Prostate gland (tissue), 2 donors: Measurements from ENCODE around the gene AMN. TPM values are rescaled to one million over a fixed set of nuclear protein-coding genes. Genes with fewer than 3 reads are reported as not detected.
"Not testable (repeated sequence)": the region's sequence is repeated elsewhere in the genome, so short reads cannot be mapped to it uniquely, and the experiment has no call there.

Source experiments
- DNase-seq: peaks from one replicate; pipeline ENCODE4 v3.0.0-alpha.2; 2019; ENCODE audit warnings: low spot score
- H3K27ac ChIP-seq, 2 donors: fragments of 200-600 bp; sonication (generic); 2 replicates each; pipeline ENCODE4 v1.5.1; 2017 to 2019
- H3K27me3 ChIP-seq: fragments of 200-600 bp; sonication (generic); replicated peaks from 2 replicates; pipeline ENCODE4 v1.5.1; 2019; ENCODE audit not compliant: insufficient read depth
- H3K36me3 ChIP-seq, 2 donors: fragments of 200-600 bp; sonication (generic); 1 replicate in 1 of 2; 2 replicates in 1 of 2; pipeline versions ENCODE4 v1.5.1 to v1.8.1; 2017 to 2019
- H3K4me1 ChIP-seq: fragments of 200-600 bp; sonication (generic); replicated peaks from 2 replicates; pipeline ENCODE4 v1.5.1; 2019
- H3K4me3 ChIP-seq, 2 donors: fragments of 200-600 bp; sonication (generic); 2 replicates each; pipeline ENCODE4 v1.5.1; 2017 to 2019
- H3K9me3 ChIP-seq: fragments of 200-600 bp; sonication (generic); 2 replicates; pipeline ENCODE4 v1.5.1; 2017
- POLR2A ChIP-seq: fragments of 450-650 bp; IDR thresholded peaks from one replicate; pipeline ENCODE4 v1.6.1; 2016; ENCODE audit warnings: antibody characterized with exemption, mild to moderate bottlenecking
- POLR2AphosphoS5 ChIP-seq: sonication (generic); formaldehyde crosslinking; IDR thresholded peaks from one replicate; pipeline ENCODE4 v1.6.1; 2017; ENCODE audit warnings: antibody characterized with exemption
- WGBS: methylation state at CpG from one replicate; pipeline ENCODE4 v1.1.5; 2018; 5-methylcytosine and 5-hydroxymethylcytosine counted together
- intact Hi-C: fragments of 100-400 bp; cut with DNase I; formaldehyde crosslinking; loops from one replicate; pipeline ENCODE4 v1.14.2; 2022
- total RNA-seq, 2 donors: library from RNA; depleted of rRNA; stranded (reverse); fragments of >200 nt; gene quantifications; one replicate each; pipeline ENCODE4 v1.1.0, GENCODE V29; 2016
- TF ChIP-seq, protein P1 (sequence below), 4 experiments: fragments of 200-600 bp in 2 of 4; fragments of 450-650 bp in 2 of 4; sonication (generic) in 2 of 4; IDR thresholded peaks; 1 replicate in 3 of 4; 2 replicates in 1 of 4; pipeline ENCODE4 v1.5.1; 2016 to 2019; ENCODE audit warnings: antibody characterized with exemption in 4 of 4, mild to moderate bottlenecking in 2 of 4, moderate library complexity in 2 of 4

Gene AMN
- total RNA-seq, 2 donors from 2014 or later: 0.91 to 1.6 TPM

DNA sequence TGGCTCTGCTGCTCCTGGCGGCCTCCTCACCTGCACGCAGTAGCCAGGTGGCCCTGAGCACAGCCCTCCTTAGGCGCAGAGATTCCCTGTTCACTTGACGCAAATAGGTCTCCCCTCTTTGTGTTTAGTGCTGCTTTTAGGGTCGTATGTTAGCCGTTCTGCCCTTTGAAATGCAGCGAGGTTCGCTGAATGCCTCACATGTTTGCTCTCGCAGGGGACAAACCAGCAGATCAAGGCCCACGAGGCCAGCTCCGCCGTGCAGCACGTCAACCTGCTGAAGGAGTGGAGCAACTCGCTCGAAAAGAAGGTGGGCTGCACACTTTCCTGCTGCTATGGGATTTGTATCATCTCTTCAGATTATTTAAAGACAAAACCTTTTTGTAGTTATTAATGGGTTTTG is 31.4 kb upstream of the AMN start:
- intact Hi-C loops: no loop called here
- H3K9me3 ChIP-seq: no peaks in the 10 kb centered on the region
- no peak for DNase-seq
- no peak overlapping the region for H3K27ac ChIP-seq
- H3K4me3 ChIP-seq: no peak overlapping the region
- TF ChIP-seq, protein P1, sequence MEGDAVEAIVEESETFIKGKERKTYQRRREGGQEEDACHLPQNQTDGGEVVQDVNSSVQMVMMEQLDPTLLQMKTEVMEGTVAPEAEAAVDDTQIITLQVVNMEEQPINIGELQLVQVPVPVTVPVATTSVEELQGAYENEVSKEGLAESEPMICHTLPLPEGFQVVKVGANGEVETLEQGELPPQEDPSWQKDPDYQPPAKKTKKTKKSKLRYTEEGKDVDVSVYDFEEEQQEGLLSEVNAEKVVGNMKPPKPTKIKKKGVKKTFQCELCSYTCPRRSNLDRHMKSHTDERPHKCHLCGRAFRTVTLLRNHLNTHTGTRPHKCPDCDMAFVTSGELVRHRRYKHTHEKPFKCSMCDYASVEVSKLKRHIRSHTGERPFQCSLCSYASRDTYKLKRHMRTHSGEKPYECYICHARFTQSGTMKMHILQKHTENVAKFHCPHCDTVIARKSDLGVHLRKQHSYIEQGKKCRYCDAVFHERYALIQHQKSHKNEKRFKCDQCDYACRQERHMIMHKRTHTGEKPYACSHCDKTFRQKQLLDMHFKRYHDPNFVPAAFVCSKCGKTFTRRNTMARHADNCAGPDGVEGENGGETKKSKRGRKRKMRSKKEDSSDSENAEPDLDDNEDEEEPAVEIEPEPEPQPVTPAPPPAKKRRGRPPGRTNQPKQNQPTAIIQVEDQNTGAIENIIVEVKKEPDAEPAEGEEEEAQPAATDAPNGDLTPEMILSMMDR (IDR thresholded peaks at IDR 0.05): no peak
- TF ChIP-seq POLR2AphosphoS5 (no peak), POLR2A (no peak)
- H3K4me1 ChIP-seq: no peaks in the 10 kb centered on the region
- WGBS: 74% methylated on average over 15 of the region's 15 CpGs
- no peaks in the 10 kb centered on the region for H3K36me3 ChIP-seq
- H3K27me3 ChIP-seq: no peaks in the 10 kb centered on the region

DNA sequence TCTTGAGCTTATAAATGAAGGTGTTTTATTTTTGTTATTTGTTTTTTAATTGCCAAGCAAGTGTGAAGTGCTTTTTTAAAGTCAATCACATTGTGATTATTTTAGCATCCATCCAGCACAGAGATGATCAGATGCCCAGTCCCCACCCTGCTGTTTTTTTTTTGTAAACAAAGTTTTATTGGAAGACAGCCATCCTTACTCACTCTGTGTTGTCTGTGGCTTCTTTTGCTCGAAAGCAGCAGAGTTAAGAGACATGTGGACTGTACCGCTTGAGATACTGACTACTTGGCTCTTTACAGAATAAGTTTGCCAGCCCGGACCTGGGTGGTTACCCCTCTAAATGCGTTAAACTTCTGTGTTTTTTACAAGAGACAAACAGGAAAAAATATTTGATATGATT is 30.9 kb upstream of the AMN start:
- no peaks in the 10 kb centered on the region for H3K36me3 ChIP-seq
- no peak overlapping the region for H3K27ac ChIP-seq
- no peaks in the 10 kb centered on the region for H3K9me3 ChIP-seq
- WGBS: 36% methylated on average over 4 of the region's 4 CpGs
- H3K4me3 ChIP-seq: no peak overlapping the region
- DNase-seq: no peak
- TF ChIP-seq, protein P1 (IDR thresholded peaks at IDR 0.05): no peak
- TF ChIP-seq POLR2A (no peak), POLR2AphosphoS5 (peak; percentile 31)
- H3K27me3 ChIP-seq: no peaks in the 10 kb centered on the region
- no peaks in the 10 kb centered on the region for H3K4me1 ChIP-seq
- intact Hi-C loops: no loop called here

DNA sequence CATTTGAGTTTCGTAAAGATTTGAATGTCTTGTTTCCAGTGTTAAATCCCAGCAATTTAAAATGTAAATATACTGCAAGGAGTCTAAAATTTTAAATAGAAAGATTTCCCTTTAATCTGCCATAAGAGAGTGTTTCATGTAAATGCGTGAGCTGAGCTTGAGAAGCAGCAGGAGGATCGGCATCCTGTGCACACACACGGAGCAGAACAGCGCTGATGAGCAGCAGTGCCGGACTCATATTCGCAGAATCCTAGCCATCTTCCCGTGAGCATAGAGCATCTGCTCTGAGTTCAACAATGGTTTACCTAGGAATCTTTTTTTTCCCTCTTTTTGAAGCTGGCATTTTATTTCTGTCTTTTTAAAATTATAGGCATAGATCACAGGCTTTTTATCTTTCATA is 29.8 kb upstream of the AMN start:
- WGBS: 97% methylated on average over 8 of the region's 8 CpGs
- Histone ChIP-seq H3K4me3 (no peak overlapping the region), H3K4me1 (no peaks in the 10 kb centered on the region), H3K27me3 (no peaks in the 10 kb centered on the region), H3K27ac (no peak overlapping the region), H3K9me3 (no peaks in the 10 kb centered on the region), H3K36me3 (no peaks in the 10 kb centered on the region)
- no peak for DNase-seq
- TF ChIP-seq POLR2AphosphoS5 (no peak), POLR2A (no peak)
- TF ChIP-seq, protein P1 (IDR thresholded peaks at IDR 0.05): no peak
- intact Hi-C loops: no loop called here

DNA sequence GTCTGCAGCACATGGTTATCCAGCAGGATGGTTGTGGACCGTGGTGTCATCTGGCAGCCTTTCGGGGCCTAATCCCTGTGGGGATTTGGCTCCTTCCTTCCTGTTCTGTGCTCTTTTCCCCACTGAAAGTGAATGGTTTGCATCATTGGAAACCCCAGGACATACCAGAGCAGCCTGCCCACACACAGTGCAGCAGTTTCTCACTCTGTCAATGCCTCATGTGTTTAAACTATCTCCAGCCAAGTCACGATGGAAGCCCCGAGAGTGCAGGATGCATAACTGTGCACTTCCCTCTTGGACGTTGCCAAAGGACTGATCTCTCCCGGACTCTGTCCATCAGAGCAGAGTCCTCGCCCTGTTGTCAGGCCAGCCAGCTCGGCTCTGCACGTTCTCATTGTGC is 29.0 kb upstream of the AMN start:
- 75% methylated on average over 9 of the region's 9 CpGs for WGBS
- Histone ChIP-seq H3K27me3 (no peaks in the 10 kb centered on the region), H3K27ac (no peak overlapping the region), H3K36me3 (no peaks in the 10 kb centered on the region), H3K4me3 (no peak overlapping the region), H3K4me1 (no peaks in the 10 kb centered on the region), H3K9me3 (no peaks in the 10 kb centered on the region)
- intact Hi-C loops: no loop called here
- DNase-seq: no peak
- TF ChIP-seq POLR2AphosphoS5: no peak

DNA sequence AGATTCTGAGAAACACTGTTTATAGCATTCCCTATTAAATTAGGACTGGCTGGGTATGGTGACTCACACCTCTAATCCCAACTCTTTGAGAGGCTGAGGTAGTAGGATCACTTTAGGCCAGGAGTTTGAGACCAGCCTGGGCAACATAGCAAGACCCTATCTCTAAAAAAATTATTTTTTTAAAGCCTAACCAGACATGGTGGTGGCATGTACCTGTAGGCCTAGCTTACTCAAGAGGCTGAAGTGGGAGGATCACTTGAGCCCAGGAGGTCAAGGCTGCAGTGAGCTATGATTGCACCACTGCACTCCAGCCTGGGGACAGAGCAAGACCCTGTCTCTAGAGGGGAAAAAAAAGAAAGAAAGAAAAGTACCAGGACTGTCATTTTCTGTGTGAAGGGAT is 25.7 kb upstream of the AMN start:
- H3K27ac ChIP-seq, DNase-seq, H3K36me3 ChIP-seq, H3K27me3 ChIP-seq, H3K4me1 ChIP-seq, H3K4me3 ChIP-seq, H3K9me3 ChIP-seq, intact Hi-C loops: not testable (repeated sequence)

DNA sequence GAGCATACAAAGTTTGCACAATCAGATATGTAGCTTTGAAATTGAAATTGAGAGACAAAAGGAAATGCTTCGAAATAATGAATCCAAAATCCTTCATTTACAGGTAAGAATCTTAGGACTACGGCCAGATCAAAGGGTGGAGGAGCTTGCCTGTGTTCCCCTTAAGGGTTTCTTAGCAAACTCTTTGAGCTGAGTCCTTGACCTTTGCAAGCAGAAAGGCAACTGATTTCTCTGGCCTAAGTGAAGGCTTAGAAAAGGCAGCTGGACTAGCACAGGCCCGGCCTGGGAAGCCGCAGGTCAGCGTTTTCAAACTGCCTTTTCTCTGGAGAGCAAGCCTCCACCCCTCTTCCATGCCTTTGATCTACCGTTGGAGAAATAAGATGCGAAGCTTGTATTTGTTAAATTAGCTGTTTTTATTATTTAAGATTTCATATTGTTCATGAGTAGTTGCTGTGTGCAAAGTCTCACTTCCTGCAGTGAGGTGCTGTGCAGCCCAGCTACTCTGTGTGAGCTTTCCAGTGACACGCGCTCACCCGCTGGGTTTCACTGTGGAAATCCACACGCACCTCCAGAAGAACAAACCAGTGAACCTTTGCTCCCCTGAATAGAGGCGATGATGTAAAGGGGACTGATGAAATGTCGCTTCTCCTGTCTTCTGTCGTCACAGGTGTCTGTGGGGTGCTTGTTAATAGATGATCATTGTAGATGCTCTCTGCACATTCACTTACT is 25.0 kb upstream of the AMN start:
- no peaks in the 10 kb centered on the region for H3K27me3 ChIP-seq
- no peaks in the 10 kb centered on the region for H3K4me1 ChIP-seq
- H3K4me3 ChIP-seq: no peak overlapping the region
- H3K36me3 ChIP-seq: no peaks in the 10 kb centered on the region
- no peak for TF ChIP-seq POLR2AphosphoS5
- TF ChIP-seq POLR2A: no peak
- TF ChIP-seq, protein P1 (IDR thresholded peaks at IDR 0.05): no peak
- H3K27ac ChIP-seq: no peak overlapping the region
- intact Hi-C loops: no loop called here
- H3K9me3 ChIP-seq: no peaks in the 10 kb centered on the region
- WGBS: 91% methylated on average over 14 of the region's 14 CpGs
- no peak for DNase-seq
